ENCODE measurements around the gene ANKS4B. TPM values are rescaled to one million over a fixed set of nuclear protein-coding genes. Genes with fewer than 3 reads are reported as not detected.
"Not testable (repeated sequence)": the region's sequence is repeated elsewhere in the genome, so short reads cannot be mapped to it uniquely, and the experiment has no call there.

The ANKS4B gene
- total RNA-seq, 1 donor from 2014 or later, result not detected

- intact Hi-C loops (cut with DNase I), result no loop called here
- no peak for DNase-seq (ENCODE audit: low spot score)
Observed at GRCh38 chr16:21257284-21257683, 23.8 kb downstream of the ANKS4B start.

- no peak for DNase-seq (ENCODE audit: low spot score)
- intact Hi-C loops (cut with DNase I), result no loop called here
Observed at GRCh38 chr16:21260870-21261791, 27.6 kb downstream of the ANKS4B start.

DNA sequence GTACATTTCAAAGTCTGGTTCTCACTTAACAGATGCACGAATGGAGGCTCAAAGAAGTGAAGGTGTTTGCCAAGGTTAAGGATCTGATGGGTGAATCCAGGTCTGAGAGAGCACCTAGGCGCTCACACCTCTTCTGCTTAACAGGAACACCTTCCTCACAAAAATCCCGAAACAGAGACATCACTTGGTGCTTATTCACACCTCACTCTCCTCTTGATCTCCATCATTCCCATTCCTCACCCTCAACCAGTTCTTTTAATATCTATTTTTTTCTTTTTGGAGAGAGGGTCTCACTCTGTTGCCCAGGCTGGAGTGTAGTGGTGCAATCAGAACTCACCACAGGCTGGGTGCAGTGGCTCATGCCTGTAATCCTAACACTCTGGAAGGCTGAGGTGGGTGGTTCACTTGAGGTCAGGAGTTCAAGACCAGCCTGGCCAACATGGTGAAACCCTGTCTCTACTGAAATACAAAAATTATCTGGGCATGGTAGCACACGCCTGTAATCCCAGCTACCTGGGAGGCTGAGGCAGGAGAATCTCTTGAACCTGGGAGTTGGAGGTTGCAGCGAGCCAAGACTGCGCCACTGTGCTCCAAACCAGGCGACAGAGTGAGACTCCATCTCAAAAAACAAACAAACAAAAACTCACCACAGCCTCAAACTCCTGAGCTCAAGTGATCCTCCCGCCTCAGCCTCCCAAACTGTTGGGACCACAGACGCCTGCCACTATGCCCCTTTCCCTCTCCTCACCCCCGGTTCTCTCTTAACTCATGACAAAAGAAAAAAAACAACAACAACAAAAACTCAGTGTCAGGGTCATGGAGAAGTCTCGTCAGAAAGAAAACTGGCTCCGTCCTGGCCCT is 29.5 kb downstream of the ANKS4B start:
- intact Hi-C loops (cut with DNase I), result no loop called here

GRCh38 chr16:21263640-21264570 is 30.4 kb downstream of the ANKS4B start:
- intact Hi-C loops (cut with DNase I), result loop anchor here (2.0 kb wide), 1 partner anchor 15 kb away; the partner anchor contains the start of gene CRYM
- DNase-seq (ENCODE audit: low spot score), result no peak

More for the DNA sequence above, 29.5 kb downstream of the ANKS4B start:
- DNase-seq (ENCODE audit: low spot score), result no peak

DNA sequence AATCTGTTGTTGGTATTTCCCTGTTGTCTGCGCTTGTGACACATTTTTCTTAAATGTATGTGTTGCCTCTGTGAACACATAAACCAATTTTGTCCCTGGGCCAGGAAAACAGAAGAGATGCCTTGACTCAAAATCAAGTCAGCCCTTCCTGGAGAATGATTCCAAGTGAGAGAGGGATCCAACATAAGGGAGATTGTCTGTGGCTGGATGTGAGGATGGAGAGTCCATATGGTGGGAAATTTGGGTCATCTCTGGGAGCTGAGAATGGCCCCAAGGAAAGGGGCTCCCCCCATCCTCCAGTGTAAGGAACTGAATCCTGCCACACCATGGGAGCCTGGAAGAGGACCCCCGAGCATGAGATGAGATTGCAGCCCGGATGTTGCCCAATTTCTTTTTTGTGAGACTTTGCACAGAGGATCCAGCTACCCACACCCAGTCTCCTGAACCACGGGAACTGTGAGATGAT is 31.1 kb downstream of the ANKS4B start:
- intact Hi-C loops (cut with DNase I), result loop anchor here (2.0 kb wide), 1 partner anchor 14 kb away; the partner anchor contains the start of gene CRYM

DNA sequence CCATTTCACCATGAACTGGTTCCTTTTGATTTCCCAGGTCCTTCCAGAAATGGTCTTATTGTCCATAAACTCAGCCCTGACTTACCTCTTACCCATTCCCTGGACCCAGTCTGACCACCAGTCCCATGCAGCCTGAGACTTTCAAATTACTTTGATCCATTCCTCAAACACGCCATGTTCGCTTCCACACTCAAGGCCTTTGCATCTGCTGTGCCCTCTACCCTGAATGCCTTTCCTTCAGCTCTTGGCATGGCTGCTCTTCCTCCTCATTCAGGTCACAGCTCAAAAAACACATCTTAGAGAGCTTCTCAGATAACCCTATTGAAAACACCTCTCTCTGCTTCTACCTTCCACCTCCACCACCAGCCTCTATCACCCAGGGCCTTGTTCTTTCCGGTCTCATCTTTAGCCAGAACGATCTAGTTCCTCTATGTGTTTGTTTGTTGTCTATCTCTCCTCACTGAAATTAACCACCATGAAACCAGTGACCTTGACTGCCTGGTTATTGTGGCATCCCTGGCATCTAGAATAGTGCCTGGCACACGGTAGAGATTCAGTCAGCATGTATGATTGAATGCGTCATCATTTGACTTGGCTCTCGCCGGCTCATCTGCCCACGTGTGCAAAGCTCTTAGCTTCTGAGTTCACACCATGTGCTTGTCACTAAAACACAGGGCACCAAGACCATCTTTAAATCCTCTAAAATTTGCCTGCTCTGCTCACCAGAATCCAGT is 31.8 kb downstream of the ANKS4B start:
- intact Hi-C loops (cut with DNase I), result loop anchor here (2.0 kb wide), 1 partner anchor 14 kb away; the partner anchor contains the start of gene CRYM
- DNase-seq (ENCODE audit: low spot score), result peak; percentile 82

More for the DNA sequence above, 31.1 kb downstream of the ANKS4B start:
- DNase-seq (ENCODE audit: low spot score), result no peak

DNA sequence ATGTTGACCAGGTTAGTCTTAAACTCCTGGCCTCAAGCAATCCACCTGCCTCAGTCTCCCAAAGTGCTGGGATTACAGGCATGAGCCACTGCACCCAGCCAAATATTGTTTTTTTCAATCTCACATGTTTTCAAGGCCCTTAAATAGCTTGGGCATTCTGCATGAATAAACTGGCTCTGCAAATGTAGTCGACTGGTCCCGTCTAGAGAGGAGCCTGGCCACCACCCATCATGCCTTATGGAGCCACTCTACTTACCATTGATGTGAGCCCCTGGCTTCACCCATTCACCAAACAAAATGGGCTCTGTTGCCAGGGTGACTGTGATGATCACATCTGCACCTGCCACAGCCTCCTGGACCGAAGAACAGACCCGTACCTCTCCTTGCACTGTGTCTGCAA is 33.8 kb downstream of the ANKS4B start:
- DNase-seq (ENCODE audit: low spot score), result no peak
- intact Hi-C loops (cut with DNase I), result no loop called here

GRCh38 chr16:21268236-21268635 is 34.7 kb downstream of the ANKS4B start:
- intact Hi-C loops (cut with DNase I), result no loop called here
- DNase-seq (ENCODE audit: low spot score), result no peak

DNA sequence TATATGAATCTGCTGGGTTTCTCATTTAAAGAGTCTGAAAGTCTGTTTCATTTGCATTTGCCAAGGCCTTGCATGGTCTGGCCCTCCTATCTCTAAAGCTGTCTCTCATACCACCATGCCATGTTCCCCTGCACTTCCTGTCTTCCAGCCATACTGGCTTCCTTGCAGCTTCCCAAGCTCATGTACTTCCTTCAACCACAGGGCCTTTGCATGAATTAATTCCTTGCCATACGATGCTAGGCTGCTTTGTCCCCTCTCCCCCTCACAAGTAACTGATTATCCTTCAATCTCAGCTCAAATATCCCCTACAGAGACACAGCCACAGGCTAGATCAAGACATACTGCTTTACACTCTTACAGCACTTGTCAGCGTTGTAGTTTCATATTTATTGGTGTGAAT is 38.8 kb downstream of the ANKS4B start:
- intact Hi-C loops (cut with DNase I), result no loop called here
- DNase-seq (ENCODE audit: low spot score), result no peak

DNA sequence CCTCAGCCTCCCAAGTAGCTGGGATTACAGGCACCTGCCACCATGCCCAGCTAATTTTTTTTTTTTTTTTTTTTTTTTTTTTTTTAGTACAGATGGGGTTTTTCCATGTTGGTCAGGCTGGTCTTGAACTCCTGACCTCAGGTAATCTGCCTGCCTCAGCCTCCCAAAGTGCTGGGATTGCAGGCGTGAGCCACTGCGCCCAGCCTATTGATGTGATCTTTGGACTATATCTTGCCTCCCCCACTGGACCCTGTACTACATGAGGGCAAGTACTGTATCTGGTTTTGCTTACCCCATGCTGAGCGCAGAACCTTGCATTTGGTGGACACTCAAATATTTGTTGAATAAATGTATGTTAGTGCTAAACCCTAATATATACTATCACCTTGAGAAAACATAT is 39.3 kb downstream of the ANKS4B start:
- intact Hi-C loops (cut with DNase I); DNase-seq (ENCODE audit: low spot score): not testable (repeated sequence)

GRCh38 chr16:21274172-21274726 is 40.8 kb downstream of the ANKS4B start:
- DNase-seq (ENCODE audit: low spot score), result no peak
- intact Hi-C loops (cut with DNase I), result no loop called here

GRCh38 chr16:21275529-21275928 is 42.0 kb downstream of the ANKS4B start:
- DNase-seq (ENCODE audit: low spot score), result no peak
- intact Hi-C loops (cut with DNase I), result loop anchor here (5.0 kb wide), 1 partner anchor 113 kb away; no protein-coding TSS in a partner anchor

GRCh38 chr16:21276090-21276489 is 42.6 kb downstream of the ANKS4B start:
- intact Hi-C loops (cut with DNase I), result loop anchor here (5.0 kb wide), 1 partner anchor 114 kb away; no protein-coding TSS in a partner anchor
- no peak for DNase-seq (ENCODE audit: low spot score)

DNA sequence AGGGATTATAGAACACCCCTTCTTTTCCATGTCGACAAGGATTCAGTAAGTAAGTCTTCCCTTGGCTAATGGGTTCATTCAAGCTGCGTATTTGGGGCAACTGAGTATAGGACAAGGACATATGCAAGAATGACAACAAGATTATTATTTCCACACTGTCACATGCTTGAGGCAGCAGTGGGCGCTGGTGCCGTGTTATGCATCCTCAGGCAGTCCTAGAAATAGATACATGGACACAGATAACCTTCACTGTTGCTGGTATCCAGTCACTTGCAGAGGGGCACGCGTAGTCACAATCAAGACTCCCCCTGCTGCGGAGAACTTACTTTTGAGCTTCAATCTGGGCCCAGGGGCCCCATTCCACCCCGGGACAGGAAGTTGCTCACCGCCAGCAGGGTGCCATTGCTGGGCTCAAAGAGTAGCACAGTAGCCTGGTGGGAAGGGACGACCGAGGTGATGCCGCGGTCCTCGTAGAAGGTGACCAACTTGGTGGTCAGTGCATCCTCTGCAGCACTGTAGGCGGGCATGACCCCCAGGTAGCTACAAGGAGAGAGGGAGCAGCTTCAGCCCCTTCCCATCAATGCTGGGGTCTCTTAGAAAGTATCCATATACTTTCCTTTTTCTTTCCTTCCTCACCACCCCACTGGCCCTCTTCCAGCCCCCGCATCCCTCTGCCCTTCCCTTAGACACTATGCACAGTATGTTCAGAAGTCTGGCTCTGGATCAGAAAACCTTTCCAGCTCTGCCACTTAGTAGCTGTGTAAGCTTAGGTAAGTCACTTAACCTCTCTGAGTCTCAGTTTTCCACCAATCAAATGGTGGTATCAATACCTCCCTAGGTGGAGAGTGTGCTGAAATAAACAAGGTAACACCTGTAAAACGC is 43.8 kb downstream of the ANKS4B start:
- intact Hi-C loops (cut with DNase I), result loop anchor here (5.0 kb wide), 1 partner anchor 115 kb away; no protein-coding TSS in a partner anchor
- DNase-seq (ENCODE audit: low spot score), result no peak

- intact Hi-C loops (cut with DNase I), result loop anchor here (2.0 to 5.0 kb wide), 2 partner anchors 13 to 116 kb away; no protein-coding TSS in a partner anchor
- peak; percentile 84 for DNase-seq (ENCODE audit: low spot score)
Observed at GRCh38 chr16:21277927-21278706, 44.6 kb downstream of the ANKS4B start, which contains the start of gene CRYM. Gene CRYM, minus strand, starts transcription at chr16:21278290. Its CDS starts 39 bp downstream, at chr16:21278251.

- intact Hi-C loops (cut with DNase I), result loop anchor here (2.0 to 5.0 kb wide), 2 partner anchors 15 to 117 kb away; no protein-coding TSS in a partner anchor
- no peak for DNase-seq (ENCODE audit: low spot score)
Observed at GRCh38 chr16:21279501-21279900, 46.0 kb downstream of the ANKS4B start.

Measured in cardiac septum (tissue), 1 donor.